ENCODE measurements around the gene APIP. TPM values are rescaled to one million over a fixed set of nuclear protein-coding genes. Genes with fewer than 3 reads are reported as not detected.

APIP gene
- total RNA-seq, 1 donor from 2014 or later: 19.0 TPM

DNA sequence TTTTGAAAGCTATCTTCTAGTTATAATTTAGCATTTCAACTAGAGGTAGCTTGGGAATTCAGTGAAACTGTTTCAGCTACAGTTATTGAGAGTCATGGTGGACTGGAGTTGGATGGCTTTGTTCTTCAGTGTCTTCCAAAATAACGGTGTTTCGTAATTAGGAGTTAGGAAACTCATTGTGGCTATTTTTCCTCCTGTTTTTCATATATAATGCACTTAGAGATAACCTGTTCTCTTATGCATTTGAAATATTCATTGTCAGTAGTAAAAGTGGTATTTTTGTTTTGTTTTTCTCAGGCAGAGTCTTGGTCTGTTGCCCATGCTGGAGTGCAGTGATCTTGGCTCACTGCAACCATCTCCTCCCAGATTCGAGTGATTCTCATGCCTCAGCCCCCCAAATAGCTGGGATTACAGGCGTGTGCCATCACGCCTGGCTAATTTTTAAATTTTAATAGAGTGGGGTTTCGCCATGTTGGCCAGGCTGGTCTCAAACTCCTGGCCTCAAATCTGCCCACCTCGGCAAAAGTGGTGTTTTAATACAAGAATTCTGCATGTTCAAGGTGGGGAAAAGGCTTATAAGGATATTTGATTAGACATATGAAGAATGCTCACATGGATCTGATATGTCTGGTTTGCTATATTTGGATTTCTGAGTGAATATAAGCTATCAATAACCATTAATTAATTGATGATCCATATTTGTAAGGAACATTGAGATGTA, 12.9 kb upstream of the APIP start:
- no peak overlapping the region for H3K4me3 ChIP-seq (ENCODE audit: low read depth, low read length)
- FAIRE-seq: no peak
- no peak for DNase-seq (ENCODE audit: low read depth)
- peaks cover 1% of the 10 kb centered on the region for H3K36me3 ChIP-seq (ENCODE audit: control insufficient read depth, insufficient read depth, low read length)
- no peaks in the 10 kb centered on the region for H3K27me3 ChIP-seq (ENCODE audit: control insufficient read depth, insufficient read depth, low read length)
- TF ChIP-seq, protein P1, sequence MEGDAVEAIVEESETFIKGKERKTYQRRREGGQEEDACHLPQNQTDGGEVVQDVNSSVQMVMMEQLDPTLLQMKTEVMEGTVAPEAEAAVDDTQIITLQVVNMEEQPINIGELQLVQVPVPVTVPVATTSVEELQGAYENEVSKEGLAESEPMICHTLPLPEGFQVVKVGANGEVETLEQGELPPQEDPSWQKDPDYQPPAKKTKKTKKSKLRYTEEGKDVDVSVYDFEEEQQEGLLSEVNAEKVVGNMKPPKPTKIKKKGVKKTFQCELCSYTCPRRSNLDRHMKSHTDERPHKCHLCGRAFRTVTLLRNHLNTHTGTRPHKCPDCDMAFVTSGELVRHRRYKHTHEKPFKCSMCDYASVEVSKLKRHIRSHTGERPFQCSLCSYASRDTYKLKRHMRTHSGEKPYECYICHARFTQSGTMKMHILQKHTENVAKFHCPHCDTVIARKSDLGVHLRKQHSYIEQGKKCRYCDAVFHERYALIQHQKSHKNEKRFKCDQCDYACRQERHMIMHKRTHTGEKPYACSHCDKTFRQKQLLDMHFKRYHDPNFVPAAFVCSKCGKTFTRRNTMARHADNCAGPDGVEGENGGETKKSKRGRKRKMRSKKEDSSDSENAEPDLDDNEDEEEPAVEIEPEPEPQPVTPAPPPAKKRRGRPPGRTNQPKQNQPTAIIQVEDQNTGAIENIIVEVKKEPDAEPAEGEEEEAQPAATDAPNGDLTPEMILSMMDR (IDR thresholded peaks at IDR 0.05; ENCODE audit: insufficient read depth, low read length, severe bottlenecking): no peak

DNA sequence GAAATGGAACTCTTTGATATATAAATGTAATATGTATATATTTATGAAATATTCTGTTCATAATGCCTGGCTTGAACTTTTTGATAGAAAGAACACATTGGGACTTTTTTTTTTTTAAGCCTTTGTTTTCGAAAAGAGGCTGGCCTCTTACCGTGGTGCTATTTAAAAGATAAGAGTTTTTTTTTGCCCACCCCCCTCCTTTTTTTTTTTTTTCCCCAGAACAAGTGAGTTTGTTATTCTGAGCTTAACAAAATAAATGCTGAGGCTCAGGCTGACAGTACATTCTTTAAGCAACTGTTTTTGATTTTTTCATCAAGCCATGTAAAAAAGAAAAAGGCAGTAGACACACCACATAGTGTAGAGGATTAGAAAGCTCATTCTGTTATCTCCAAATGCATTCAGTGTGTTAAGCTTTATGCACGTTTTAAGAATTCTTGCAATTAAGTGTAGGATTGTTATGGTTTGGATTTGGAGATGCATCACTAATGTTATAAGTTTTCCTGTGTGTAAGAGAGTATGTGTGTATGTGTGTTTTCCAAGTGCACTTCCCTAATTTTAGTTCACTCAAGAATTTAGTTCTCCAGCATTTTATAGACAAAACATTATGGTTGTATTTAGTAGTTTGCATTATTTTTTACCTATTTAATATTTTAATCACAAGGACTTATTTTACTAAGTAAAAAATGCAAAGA, 12.2 kb upstream of the APIP start:
- no peak for DNase-seq (ENCODE audit: low read depth)
- TF ChIP-seq, protein P1 (IDR thresholded peaks at IDR 0.05; ENCODE audit: insufficient read depth, low read length, severe bottlenecking): no peak

DNA sequence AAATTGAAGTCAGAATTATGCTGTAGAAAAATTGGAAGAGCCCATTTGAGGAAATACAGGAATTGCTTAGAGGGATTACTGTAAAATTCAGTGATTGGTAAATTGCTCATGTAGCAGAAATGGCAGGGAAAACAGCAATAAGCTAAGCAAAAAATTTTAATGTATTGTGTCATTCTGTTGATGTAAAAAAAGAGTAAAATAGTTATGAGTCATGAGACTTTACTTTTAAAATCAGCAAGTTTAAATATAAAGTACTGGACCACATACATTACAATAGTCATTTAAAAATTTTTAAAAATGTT, 10.6 kb upstream of the APIP start:
- H3K4me3 ChIP-seq (ENCODE audit: low read depth, low read length): no peak overlapping the region
- H3K27me3 ChIP-seq (ENCODE audit: control insufficient read depth, insufficient read depth, low read length): no peaks in the 10 kb centered on the region
- DNase-seq (ENCODE audit: low read depth) (peak; percentile 13), FAIRE-seq (no peak)
- TF ChIP-seq, protein P1 (IDR thresholded peaks at IDR 0.05; ENCODE audit: insufficient read depth, low read length, severe bottlenecking): no peak
- peaks cover 1% of the 10 kb centered on the region for H3K36me3 ChIP-seq (ENCODE audit: control insufficient read depth, insufficient read depth, low read length)

More for the DNA sequence above, 12.2 kb upstream of the APIP start:
- Histone ChIP-seq H3K27me3 (ENCODE audit: control insufficient read depth, insufficient read depth, low read length) (no peaks in the 10 kb centered on the region), H3K36me3 (ENCODE audit: control insufficient read depth, insufficient read depth, low read length) (peaks cover 1% of the 10 kb centered on the region), H3K4me3 (ENCODE audit: low read depth, low read length) (no peak overlapping the region)
- no peak for FAIRE-seq

DNA sequence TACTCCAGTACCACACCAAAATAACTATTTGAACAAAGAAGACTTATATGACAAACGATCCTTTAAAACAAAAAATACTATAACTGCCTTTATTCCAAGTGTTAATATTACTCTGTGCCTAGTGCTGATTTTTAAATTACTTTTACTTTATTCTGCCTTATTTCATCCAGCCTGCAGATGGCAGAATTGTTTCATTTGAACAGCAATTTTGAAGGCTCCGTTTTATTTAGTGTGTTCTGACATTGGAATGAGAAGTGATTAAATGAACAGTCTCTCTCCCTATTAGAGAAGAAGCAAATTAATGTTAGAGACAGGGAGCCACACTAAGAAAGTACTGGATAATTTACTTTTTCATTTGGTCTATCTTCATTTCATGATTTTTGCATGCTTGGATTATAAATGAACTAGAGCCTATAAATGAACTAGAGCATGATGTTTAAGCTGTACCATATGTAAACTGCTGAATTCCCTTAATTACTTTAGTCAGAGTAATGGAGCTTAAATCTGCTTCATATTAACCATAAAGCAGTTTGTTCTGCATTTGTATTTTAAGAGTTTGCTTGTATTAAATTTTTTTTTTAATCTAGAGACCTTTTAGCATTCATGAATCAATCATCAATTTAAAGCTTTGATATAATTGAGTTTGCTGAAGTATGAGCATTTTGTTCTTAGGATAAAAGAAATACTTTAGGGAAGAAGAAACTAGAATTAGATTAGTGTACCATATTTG, 10.1 kb upstream of the APIP start:
- TF ChIP-seq, protein P1 (IDR thresholded peaks at IDR 0.05; ENCODE audit: insufficient read depth, low read length, severe bottlenecking): peak; percentile 36

DNA sequence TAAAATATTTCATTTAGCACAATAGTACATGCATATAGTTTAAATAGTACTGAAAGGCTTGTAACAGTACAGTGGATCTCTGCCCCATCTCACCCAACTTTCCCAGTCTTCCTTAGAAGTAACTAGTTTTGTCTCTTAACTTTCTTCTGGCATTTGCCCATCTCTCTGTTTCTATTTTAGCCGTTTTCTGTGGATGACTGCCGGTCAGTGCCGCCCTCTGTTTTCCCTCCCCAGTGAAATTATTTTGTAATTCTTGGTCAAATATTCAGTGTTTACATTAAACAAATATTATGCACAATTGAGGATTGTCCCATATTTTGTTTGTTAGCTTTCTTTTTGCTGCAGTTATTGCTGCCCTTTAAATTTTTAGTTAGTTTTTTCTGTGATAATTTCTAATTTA, 8.5 kb upstream of the APIP start:
- TF ChIP-seq, protein P1 (IDR thresholded peaks at IDR 0.05; ENCODE audit: insufficient read depth, low read length, severe bottlenecking): no peak
- no peaks in the 10 kb centered on the region for H3K27me3 ChIP-seq (ENCODE audit: control insufficient read depth, insufficient read depth, low read length)
- no peak overlapping the region for H3K4me3 ChIP-seq (ENCODE audit: low read depth, low read length)
- FAIRE-seq: no peak
- no peaks in the 10 kb centered on the region for H3K36me3 ChIP-seq (ENCODE audit: control insufficient read depth, insufficient read depth, low read length)
- DNase-seq (ENCODE audit: low read depth): no peak

More for the DNA sequence above, 10.1 kb upstream of the APIP start:
- FAIRE-seq (no peak), DNase-seq (ENCODE audit: low read depth) (peak; percentile 55)
- Histone ChIP-seq H3K36me3 (ENCODE audit: control insufficient read depth, insufficient read depth, low read length) (peaks cover 1% of the 10 kb centered on the region), H3K27me3 (ENCODE audit: control insufficient read depth, insufficient read depth, low read length) (no peaks in the 10 kb centered on the region), H3K4me3 (ENCODE audit: low read depth, low read length) (no peak overlapping the region)

Measured in bronchial epithelial cell (primary cell).